Measurements from ENCODE around the gene ASTL. TPM values are rescaled to one million over a fixed set of nuclear protein-coding genes. Genes with fewer than 3 reads are reported as not detected.
A peak's percentile ranks its signal among the peaks of the same experiment; 100 is the strongest.

Gene ASTL
- total RNA-seq, 4 donors from 2014 or later, result not detected

- no peaks in the 10 kb centered on the region for H3K27me3 ChIP-seq
- H3K9me3 ChIP-seq, result no peaks in the 10 kb centered on the region
- no peak for DNase-seq
- no peaks in the 10 kb centered on the region for H3K4me1 ChIP-seq
- TF ChIP-seq CTCF (IDR thresholded peaks at IDR 0.05), result no peak
- no peak for TF ChIP-seq POLR2A (IDR thresholded peaks at IDR 0.05)
- intact Hi-C loops (cut with DNase I; ENCODE audit: low total_unique reads), result no loop called here
- no peak overlapping the region for H3K27ac ChIP-seq
- no peaks in the 10 kb centered on the region for H3K36me3 ChIP-seq
- no peak overlapping the region for H3K4me3 ChIP-seq
These were observed 21.0 kb upstream of the ASTL start for GRCh38 chr2:96159084-96159830.

GRCh38 chr2:96158554-96158940 is 20.2 kb upstream of the ASTL start:
- no peak for DNase-seq
- no peaks in the 10 kb centered on the region for H3K27me3 ChIP-seq
- no peaks in the 10 kb centered on the region for H3K4me1 ChIP-seq
- TF ChIP-seq CTCF (IDR thresholded peaks at IDR 0.05) (no peak), POLR2A (IDR thresholded peaks at IDR 0.05) (no peak)
- H3K4me3 ChIP-seq, result no peak overlapping the region
- intact Hi-C loops (cut with DNase I; ENCODE audit: low total_unique reads), result no loop called here
- no peak overlapping the region for H3K27ac ChIP-seq
- H3K9me3 ChIP-seq, result no peaks in the 10 kb centered on the region
- H3K36me3 ChIP-seq, result no peaks in the 10 kb centered on the region

- Histone ChIP-seq H3K27ac (no peak overlapping the region), H3K36me3 (no peaks in the 10 kb centered on the region), H3K4me3 (no peak overlapping the region), H3K9me3 (no peaks in the 10 kb centered on the region), H3K4me1 (no peaks in the 10 kb centered on the region), H3K27me3 (no peaks in the 10 kb centered on the region)
- no peak for DNase-seq
- intact Hi-C loops (cut with DNase I; ENCODE audit: low total_unique reads), result no loop called here
- no peak for TF ChIP-seq CTCF (IDR thresholded peaks at IDR 0.05)
- TF ChIP-seq POLR2A (IDR thresholded peaks at IDR 0.05), result no peak
These were observed 19.6 kb upstream of the ASTL start for GRCh38 chr2:96157649-96158553.

DNA sequence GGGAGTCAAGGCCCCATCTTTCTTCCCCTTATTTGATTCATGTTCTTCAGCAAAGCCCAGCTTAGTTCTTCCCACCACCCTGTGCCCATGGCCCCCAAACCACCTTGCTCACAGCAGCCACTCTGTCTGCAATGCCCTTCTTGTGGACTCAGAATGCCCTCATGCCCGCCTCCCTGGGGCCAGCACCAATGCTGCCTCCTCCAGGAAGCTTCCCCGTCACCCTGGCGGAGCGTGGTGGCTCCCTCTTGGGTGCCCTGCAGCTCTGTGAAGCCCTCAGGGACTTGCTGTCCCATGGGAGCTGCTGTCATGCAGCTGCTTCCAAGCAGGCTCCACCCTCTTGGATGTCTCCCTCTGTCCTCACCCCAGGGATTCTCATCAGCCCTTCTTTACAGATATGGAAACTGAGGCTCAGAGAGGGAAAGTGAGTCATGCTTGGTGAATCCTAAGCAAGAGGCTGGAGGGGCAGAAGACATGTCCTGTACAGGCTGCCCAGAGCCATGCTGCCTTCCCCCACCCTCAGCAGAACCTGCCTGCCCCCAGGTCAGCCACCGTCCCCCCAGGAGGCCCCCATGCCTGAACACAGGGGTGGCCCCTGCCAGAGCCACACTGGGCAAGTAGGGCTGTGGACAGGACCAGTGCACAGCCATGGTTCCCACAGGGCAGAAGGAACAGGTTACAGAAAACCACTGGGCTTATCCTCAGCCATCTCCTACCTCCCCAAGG is 18.8 kb upstream of the ASTL start:
- DNase-seq, result peak in 1 of 2 donors; percentile 6
- H3K9me3 ChIP-seq, result no peaks in the 10 kb centered on the region
- H3K36me3 ChIP-seq, result no peaks in the 10 kb centered on the region
- H3K27ac ChIP-seq, result no peak overlapping the region
- no peak overlapping the region for H3K4me3 ChIP-seq
- TF ChIP-seq POLR2A (IDR thresholded peaks at IDR 0.05), result no peak
- TF ChIP-seq CTCF (IDR thresholded peaks at IDR 0.05), result no peak
- intact Hi-C loops (cut with DNase I; ENCODE audit: low total_unique reads), result no loop called here
- H3K4me1 ChIP-seq, result no peaks in the 10 kb centered on the region
- H3K27me3 ChIP-seq, result no peaks in the 10 kb centered on the region

All from uterus (tissue), 4 donors.